ENCODE data around the gene TUBE1.

DNA sequence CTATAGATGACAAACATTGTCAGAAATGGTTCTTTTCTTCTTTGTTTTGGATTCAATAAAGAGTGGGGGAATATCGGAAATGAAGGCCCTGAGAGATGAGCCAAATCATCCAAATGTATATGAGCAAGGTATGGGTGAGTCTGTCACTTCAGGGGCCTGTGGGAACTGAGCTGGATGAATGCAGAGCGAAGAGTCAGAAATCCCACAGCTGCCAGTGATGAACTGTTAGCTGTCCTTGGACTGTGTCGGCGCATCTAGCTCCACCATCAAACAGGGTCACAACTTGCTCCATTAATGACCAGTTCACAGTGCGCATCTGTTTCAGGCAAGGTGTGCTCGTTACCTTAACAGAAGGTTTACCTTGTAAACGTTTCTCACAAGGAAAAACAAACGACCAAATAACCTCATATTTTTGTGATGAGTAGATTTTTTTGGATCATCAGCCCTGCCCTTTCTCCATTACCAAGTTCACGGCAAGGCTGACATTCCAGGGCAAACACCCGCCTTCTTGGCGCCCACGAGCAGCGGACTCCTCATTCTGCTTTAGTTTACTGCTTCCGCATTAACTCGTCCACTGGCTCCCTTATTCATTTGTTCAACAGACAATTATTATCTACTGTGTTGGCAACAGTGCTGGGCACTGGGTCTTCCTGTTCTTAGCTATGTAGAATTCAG, 48.4 kb downstream of the TUBE1 start:
- TF ChIP-seq, protein P1, sequence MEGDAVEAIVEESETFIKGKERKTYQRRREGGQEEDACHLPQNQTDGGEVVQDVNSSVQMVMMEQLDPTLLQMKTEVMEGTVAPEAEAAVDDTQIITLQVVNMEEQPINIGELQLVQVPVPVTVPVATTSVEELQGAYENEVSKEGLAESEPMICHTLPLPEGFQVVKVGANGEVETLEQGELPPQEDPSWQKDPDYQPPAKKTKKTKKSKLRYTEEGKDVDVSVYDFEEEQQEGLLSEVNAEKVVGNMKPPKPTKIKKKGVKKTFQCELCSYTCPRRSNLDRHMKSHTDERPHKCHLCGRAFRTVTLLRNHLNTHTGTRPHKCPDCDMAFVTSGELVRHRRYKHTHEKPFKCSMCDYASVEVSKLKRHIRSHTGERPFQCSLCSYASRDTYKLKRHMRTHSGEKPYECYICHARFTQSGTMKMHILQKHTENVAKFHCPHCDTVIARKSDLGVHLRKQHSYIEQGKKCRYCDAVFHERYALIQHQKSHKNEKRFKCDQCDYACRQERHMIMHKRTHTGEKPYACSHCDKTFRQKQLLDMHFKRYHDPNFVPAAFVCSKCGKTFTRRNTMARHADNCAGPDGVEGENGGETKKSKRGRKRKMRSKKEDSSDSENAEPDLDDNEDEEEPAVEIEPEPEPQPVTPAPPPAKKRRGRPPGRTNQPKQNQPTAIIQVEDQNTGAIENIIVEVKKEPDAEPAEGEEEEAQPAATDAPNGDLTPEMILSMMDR (IDR thresholded peaks at IDR 0.05) = no peak
- no peak for TF ChIP-seq EZH2phosphoT487 (IDR thresholded peaks at IDR 0.05)
